MCF 10A (cell line): Measurements from ENCODE around the gene AFF4. TPM values are rescaled to one million over a fixed set of nuclear protein-coding genes. Genes with fewer than 3 reads are reported as not detected.

Experiments used
- BruUV-seq: library from RNA; stranded (reverse); fragments of 400-500 nt; replicated peaks from 2 replicates; lab custom pipeline; 2021; lab: Mats Ljungman, UMichigan
- CTCF ChIA-PET: fragments of 300-600 bp; sonication (Branson Sonifier 250); formaldehyde crosslinking; extraction: SDS; loops from one replicate; lab custom pipeline; 2021; ENCODE audit warnings: antibody characterized with exemption, inconsistent platforms; lab: Yijun Ruan, JAX
- POLR2A ChIA-PET: fragments of 300-600, 350-650 bp; sonication (Branson Sonifier 250); formaldehyde crosslinking; extraction: SDS; loops from one replicate; lab custom pipeline; 2020; ENCODE audit warnings: antibody characterized with exemption, inconsistent platforms; lab: Yijun Ruan, JAX
- DNase-seq: peaks from one replicate; pipeline ENCODE4 v3.0.0-alpha.2; 2018; ENCODE audit not compliant: unreplicated experiment
- H3K27ac Mint-ChIP-seq: one replicate; pipeline ENCODE4 v1.8.0; 2022; ENCODE audit warnings: mild to moderate bottlenecking, low read depth, mixed read lengths; ENCODE audit not compliant: unreplicated experiment
- H3K27me3 Mint-ChIP-seq: one replicate; pipeline ENCODE4 v1.8.0; 2022; ENCODE audit warnings: mixed read lengths; ENCODE audit not compliant: insufficient read depth, unreplicated experiment
- H3K36me3 Mint-ChIP-seq: one replicate; pipeline ENCODE4 v1.8.0; 2022; ENCODE audit warnings: mild to moderate bottlenecking, moderate library complexity, mixed read lengths; ENCODE audit not compliant: insufficient read depth, unreplicated experiment
- H3K4me1 Mint-ChIP-seq: one replicate; pipeline ENCODE4 v1.8.0; 2022; ENCODE audit warnings: mixed read lengths; ENCODE audit not compliant: insufficient read depth, unreplicated experiment
- H3K4me3 Mint-ChIP-seq: one replicate; pipeline ENCODE4 v1.8.0; 2022; ENCODE audit warnings: mild to moderate bottlenecking, moderate library complexity, mixed read lengths; ENCODE audit not compliant: unreplicated experiment
- H3K9me3 Mint-ChIP-seq: one replicate; pipeline ENCODE4 v1.8.0; 2022; ENCODE audit warnings: mixed read lengths; ENCODE audit not compliant: unreplicated experiment
- intact Hi-C: fragments of 100-400 bp; cut with micrococcal nuclease; formaldehyde crosslinking; loops from 2 replicates; pipeline ENCODE4 v1.14.1; 2022
- total RNA-seq: library from RNA; stranded (reverse); gene quantifications from 2 replicates; pipeline ENCODE4 v1.2.3, GENCODE V29; 2022
- TF ChIP-seq, protein P1 (sequence below): fragments of 200-600 bp; IDR thresholded peaks from one replicate; pipeline ENCODE4 v1.8.0; 2022; ENCODE audit warnings: antibody characterized with exemption, mild to moderate bottlenecking; ENCODE audit not compliant: unreplicated experiment

AFF4 gene
- total RNA-seq, 1 experiment from 2014 or later: 206 TPM

DNA sequence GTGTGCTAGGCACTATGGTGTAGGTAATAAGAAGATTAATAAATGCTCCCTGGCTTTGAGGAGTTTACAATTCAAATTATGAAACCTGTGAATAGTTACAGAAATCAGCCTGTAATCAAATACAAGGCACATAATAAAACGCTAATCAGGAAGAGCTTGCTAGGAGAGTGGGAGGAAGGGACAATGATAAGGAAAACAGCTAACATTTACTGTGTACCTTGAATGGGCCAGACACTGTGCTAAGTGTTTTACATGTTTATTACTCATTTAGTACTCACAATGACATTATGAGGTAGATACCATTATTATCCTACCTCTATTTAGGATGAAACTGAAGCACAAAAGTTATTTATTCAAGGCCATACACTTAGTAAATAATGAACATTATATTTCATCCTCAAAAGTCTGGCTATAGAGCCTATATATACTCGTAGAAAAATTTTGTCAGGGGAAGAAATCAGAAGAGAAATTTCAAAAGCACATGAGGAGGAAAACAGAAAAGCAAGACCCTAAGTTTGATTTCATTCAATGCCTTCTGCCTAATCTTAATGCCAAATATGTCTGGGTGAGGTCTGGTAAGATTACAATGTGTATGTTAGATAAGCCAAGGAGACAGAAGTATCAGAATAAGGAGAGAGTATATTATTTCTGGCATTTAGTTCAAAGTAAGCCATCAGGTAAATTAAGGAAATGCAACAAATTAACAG lies 35.9 kb downstream of the AFF4 start:
- TF ChIP-seq, protein P1, sequence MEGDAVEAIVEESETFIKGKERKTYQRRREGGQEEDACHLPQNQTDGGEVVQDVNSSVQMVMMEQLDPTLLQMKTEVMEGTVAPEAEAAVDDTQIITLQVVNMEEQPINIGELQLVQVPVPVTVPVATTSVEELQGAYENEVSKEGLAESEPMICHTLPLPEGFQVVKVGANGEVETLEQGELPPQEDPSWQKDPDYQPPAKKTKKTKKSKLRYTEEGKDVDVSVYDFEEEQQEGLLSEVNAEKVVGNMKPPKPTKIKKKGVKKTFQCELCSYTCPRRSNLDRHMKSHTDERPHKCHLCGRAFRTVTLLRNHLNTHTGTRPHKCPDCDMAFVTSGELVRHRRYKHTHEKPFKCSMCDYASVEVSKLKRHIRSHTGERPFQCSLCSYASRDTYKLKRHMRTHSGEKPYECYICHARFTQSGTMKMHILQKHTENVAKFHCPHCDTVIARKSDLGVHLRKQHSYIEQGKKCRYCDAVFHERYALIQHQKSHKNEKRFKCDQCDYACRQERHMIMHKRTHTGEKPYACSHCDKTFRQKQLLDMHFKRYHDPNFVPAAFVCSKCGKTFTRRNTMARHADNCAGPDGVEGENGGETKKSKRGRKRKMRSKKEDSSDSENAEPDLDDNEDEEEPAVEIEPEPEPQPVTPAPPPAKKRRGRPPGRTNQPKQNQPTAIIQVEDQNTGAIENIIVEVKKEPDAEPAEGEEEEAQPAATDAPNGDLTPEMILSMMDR: no peak
- H3K36me3 Mint-ChIP-seq: peaks cover 100% of the 10 kb centered on the region
- intact Hi-C loops: no loop called here
- H3K9me3 Mint-ChIP-seq: no peaks in the 10 kb centered on the region
- no peak for DNase-seq
- peaks cover 11% of the 10 kb centered on the region for H3K4me1 Mint-ChIP-seq
- H3K27ac Mint-ChIP-seq: peak overlapping the region; percentile 8
- no peaks in the 10 kb centered on the region for H3K27me3 Mint-ChIP-seq
- POLR2A ChIA-PET: interaction anchor here (1.1 to 1.7 kb wide), 2 partner anchors 9 to 124 kb away, joined by 3 to 4 read pairs; partner anchors contain the start of gene HSPA4
- H3K4me3 Mint-ChIP-seq: no peak overlapping the region
- BruUV-seq: no TSS peak
- CTCF ChIA-PET: interaction anchor here (0.5 kb wide), 1 partner anchor 11 kb away, joined by 3 read pairs; no protein-coding TSS in a partner anchor

DNA sequence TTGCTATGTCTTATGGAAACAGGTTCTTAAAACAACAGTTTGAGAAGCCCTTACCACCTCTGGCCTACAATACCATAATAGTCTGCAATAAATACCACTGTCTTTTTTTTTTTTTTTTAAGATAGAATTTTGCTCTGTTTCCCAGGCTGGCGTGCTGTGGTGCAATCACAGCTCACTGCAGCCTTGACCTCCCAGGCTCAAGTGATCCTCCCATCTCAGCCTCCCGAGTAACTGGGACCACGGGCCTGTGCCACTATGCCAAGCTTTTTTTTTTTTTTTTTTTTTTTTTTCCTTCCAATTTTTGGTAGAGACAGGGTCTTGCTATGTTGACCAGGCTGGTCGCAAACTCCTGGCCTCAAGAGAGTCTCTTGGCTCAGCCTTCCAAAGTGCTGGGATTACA lies 37.0 kb downstream of the AFF4 start:
- Mint-ChIP-seq H3K9me3 (no peaks in the 10 kb centered on the region), H3K4me3 (no peak overlapping the region), H3K27me3 (no peaks in the 10 kb centered on the region), H3K27ac (no peak overlapping the region), H3K36me3 (peaks cover 100% of the 10 kb centered on the region), H3K4me1 (peaks cover 11% of the 10 kb centered on the region)
- DNase-seq: no peak
- TF ChIP-seq, protein P1: no peak
- no TSS peak for BruUV-seq
- ChIA-PET POLR2A (interaction anchor here (1.7 kb wide), 1 partner anchor 125 kb away, joined by 4 read pairs; the partner anchor contains the start of gene HSPA4), CTCF (interaction anchor here (0.7 kb wide), 1 partner anchor 96 kb away, joined by 3 read pairs; the partner anchor contains the start of gene SHROOM1)
- intact Hi-C loops: no loop called here

DNA sequence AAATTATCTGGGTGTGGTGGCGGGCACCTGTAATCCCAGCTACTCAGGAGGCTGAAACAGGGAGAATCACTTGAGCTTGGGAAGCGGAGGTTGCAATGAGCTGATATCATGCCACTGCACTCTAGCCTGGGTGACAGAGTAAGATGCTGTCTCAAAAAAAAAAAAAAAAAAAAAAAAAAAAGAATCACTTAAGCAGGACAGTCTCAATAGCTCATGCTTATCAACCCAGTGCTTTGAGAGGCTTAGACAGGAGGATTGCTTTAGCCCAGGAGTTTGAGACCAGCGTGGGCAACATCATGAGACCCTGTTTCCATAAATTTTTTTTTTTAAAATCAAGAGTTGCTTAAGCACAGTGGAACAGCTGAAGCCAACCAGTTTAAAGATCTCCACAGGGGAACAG lies 47.3 kb downstream of the AFF4 start:
- Mint-ChIP-seq H3K4me3 (no peak overlapping the region), H3K4me1 (peaks cover 6% of the 10 kb centered on the region), H3K27me3 (no peaks in the 10 kb centered on the region), H3K36me3 (peaks cover 98% of the 10 kb centered on the region), H3K27ac (no peak overlapping the region), H3K9me3 (no peaks in the 10 kb centered on the region)
- BruUV-seq: no TSS peak
- ChIA-PET CTCF (interaction anchor here (0.6 to 1.2 kb wide), 2 partner anchors 87 to 130 kb away, joined by 3 read pairs; no protein-coding TSS in a partner anchor), POLR2A (interaction anchor here (0.5 to 0.8 kb wide), 2 partner anchors 9 to 643 kb away, joined by 3 to 5 read pairs; no protein-coding TSS in a partner anchor)
- intact Hi-C loops: no loop called here
- DNase-seq: no peak
- TF ChIP-seq, protein P1: no peak

GRCh38 chr5:132915681-132916080 lies 47.8 kb downstream of the AFF4 start:
- Mint-ChIP-seq H3K27ac (no peak overlapping the region), H3K9me3 (no peaks in the 10 kb centered on the region), H3K36me3 (peaks cover 95% of the 10 kb centered on the region), H3K4me1 (peaks cover 6% of the 10 kb centered on the region), H3K4me3 (no peak overlapping the region), H3K27me3 (no peaks in the 10 kb centered on the region)
- DNase-seq: peak; percentile 8
- POLR2A ChIA-PET: interaction anchor here (0.5 to 0.8 kb wide), 2 partner anchors 8 to 643 kb away, joined by 3 to 5 read pairs; no protein-coding TSS in a partner anchor
- TF ChIP-seq, protein P1: no peak
- CTCF ChIA-PET: interaction anchor here (0.6 to 1.2 kb wide), 2 partner anchors 86 to 131 kb away, joined by 3 read pairs; no protein-coding TSS in a partner anchor
- intact Hi-C loops: no loop called here
- no TSS peak for BruUV-seq
